Ammon's horn (tissue), 1 donor: ENCODE results near the gene PTPRN2.

Source experiments
- DNase-seq: peaks from one replicate; pipeline ENCODE4 v3.0.0-alpha.2; 2016; ENCODE audit warnings: low spot score

The PTPRN2 gene

GRCh38 chr7:158140538-158141220 is 446.9 kb downstream of the PTPRN2 start:
- DNase-seq: no peak

- no peak for DNase-seq
Observed at GRCh38 chr7:158139499-158139898, 448.1 kb downstream of the PTPRN2 start.

- DNase-seq: no peak
Observed at GRCh38 chr7:158138329-158138597, 449.4 kb downstream of the PTPRN2 start.

- no peak for DNase-seq
Observed at GRCh38 chr7:158137516-158138328, 449.9 kb downstream of the PTPRN2 start.

- DNase-seq: no peak
Observed at GRCh38 chr7:158135931-158136330, 451.7 kb downstream of the PTPRN2 start.

- no peak for DNase-seq
Observed at GRCh38 chr7:158134824-158135223, 452.8 kb downstream of the PTPRN2 start.

- DNase-seq: no peak
Observed at GRCh38 chr7:158133515-158134271, 453.9 kb downstream of the PTPRN2 start.

- DNase-seq: no peak
Observed at GRCh38 chr7:158133057-158133456, 454.6 kb downstream of the PTPRN2 start.

GRCh38 chr7:158130023-158130409 is 457.6 kb downstream of the PTPRN2 start:
- DNase-seq: peak; percentile 11

- DNase-seq: no peak
Observed at GRCh38 chr7:158129037-158130022, 458.3 kb downstream of the PTPRN2 start.

- no peak for DNase-seq
Observed at GRCh38 chr7:158128572-158128971, 459.1 kb downstream of the PTPRN2 start.

GRCh38 chr7:158127241-158127640 is 460.4 kb downstream of the PTPRN2 start:
- DNase-seq: no peak

GRCh38 chr7:158126661-158127060 is 461.0 kb downstream of the PTPRN2 start:
- no peak for DNase-seq

GRCh38 chr7:158125721-158126120 is 461.9 kb downstream of the PTPRN2 start:
- DNase-seq: no peak

- no peak for DNase-seq
Observed at GRCh38 chr7:158125091-158125490, 462.5 kb downstream of the PTPRN2 start.

- no peak for DNase-seq
Observed at GRCh38 chr7:158124671-158125079, 462.9 kb downstream of the PTPRN2 start.

GRCh38 chr7:158123753-158124152 is 463.9 kb downstream of the PTPRN2 start:
- DNase-seq: no peak

GRCh38 chr7:158123214-158123613 is 464.4 kb downstream of the PTPRN2 start:
- no peak for DNase-seq

- no peak for DNase-seq
Observed at GRCh38 chr7:158121441-158122045, 466.1 kb downstream of the PTPRN2 start.

GRCh38 chr7:158120716-158121115 is 466.9 kb downstream of the PTPRN2 start:
- no peak for DNase-seq

- DNase-seq: peak; percentile 31
Observed at GRCh38 chr7:158120316-158120715, 467.3 kb downstream of the PTPRN2 start.
